ENCODE data around the gene SEL1L2.

DNA sequence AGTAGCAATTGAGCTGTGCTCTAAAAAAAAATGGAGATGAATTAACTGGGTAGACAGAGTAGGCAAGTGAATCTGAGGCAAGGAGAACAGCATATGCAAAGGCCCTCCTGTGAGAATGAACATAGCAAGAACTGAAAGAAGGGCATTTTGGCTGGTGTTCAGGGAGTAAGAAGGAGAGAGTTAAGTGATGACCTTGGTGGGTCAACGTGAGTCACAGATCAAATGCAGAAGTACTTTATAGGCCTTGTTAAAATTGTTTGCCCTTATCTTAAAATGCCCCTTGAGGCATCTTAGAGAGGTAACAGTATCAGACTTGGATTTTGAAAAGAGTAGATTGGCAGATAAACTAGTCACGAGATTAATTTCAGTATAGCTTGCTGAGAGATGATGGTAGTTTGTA is 181.0 kb downstream of the SEL1L2 start:
- TF ChIP-seq POLR2A (IDR thresholded peaks at IDR 0.05): no peak
- TF ChIP-seq, protein P1, sequence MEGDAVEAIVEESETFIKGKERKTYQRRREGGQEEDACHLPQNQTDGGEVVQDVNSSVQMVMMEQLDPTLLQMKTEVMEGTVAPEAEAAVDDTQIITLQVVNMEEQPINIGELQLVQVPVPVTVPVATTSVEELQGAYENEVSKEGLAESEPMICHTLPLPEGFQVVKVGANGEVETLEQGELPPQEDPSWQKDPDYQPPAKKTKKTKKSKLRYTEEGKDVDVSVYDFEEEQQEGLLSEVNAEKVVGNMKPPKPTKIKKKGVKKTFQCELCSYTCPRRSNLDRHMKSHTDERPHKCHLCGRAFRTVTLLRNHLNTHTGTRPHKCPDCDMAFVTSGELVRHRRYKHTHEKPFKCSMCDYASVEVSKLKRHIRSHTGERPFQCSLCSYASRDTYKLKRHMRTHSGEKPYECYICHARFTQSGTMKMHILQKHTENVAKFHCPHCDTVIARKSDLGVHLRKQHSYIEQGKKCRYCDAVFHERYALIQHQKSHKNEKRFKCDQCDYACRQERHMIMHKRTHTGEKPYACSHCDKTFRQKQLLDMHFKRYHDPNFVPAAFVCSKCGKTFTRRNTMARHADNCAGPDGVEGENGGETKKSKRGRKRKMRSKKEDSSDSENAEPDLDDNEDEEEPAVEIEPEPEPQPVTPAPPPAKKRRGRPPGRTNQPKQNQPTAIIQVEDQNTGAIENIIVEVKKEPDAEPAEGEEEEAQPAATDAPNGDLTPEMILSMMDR (IDR thresholded peaks at IDR 0.05): no peak
